ENCODE data around the gene KIF15. TPM values are rescaled to one million over a fixed set of nuclear protein-coding genes. Genes with fewer than 3 reads are reported as not detected.

The KIF15 gene
- total and polyA plus RNA-seq, 8 donors, result 0.45 to 9.3 (median 2.5) TPM

- H3K4me1 ChIP-seq, result peaks cover 0 to 8% (median 0%) of the 10 kb centered on the region in 4 donors
- no peak for DNase-seq
- H3K27ac ChIP-seq, result peak overlapping the region in 1 of 5 donors; percentile 27
- H3K27me3 ChIP-seq, result peaks cover 0 to 23% (median 0%) of the 10 kb centered on the region in 3 donors
- 84 to 97% (median 92%) methylated on average over 4 to 5 of the region's 5 CpGs for WGBS, 5 donors
- TF ChIP-seq CTCF (IDR thresholded peaks at IDR 0.05), result no peak
- H3K9me3 ChIP-seq, result peaks cover 0 to 4% (median 2%) of the 10 kb centered on the region in 4 donors
- H3K4me3 ChIP-seq, result no peak overlapping the region
- intact Hi-C loops (cut with DNase I; ENCODE audit: low total_unique reads), result no loop called here
- H3K36me3 ChIP-seq, result no peaks in the 10 kb centered on the region
Observed at GRCh38 chr3:44883213-44883955, 121.8 kb downstream of the KIF15 start.

GRCh38 chr3:44883999-44884431 lies 122.4 kb downstream of the KIF15 start:
- peaks cover 0 to 8% (median 0%) of the 10 kb centered on the region in 4 donors for H3K4me1 ChIP-seq
- peak in 1 of 2 donors; percentile 22 for DNase-seq
- no peaks in the 10 kb centered on the region for H3K36me3 ChIP-seq
- peak overlapping the region in 1 of 5 donors; percentile 27 for H3K27ac ChIP-seq
- peaks cover 0 to 4% (median 2%) of the 10 kb centered on the region in 4 donors for H3K9me3 ChIP-seq
- TF ChIP-seq POLR2AphosphoS5 (IDR thresholded peaks at IDR 0.05) (no peak), EP300 (IDR thresholded peaks at IDR 0.05) (no peak), POLR2A (IDR thresholded peaks at IDR 0.05) (no peak), CTCF (IDR thresholded peaks at IDR 0.05) (no peak)
- no peak overlapping the region for H3K4me3 ChIP-seq
- H3K27me3 ChIP-seq, result peaks cover 0 to 23% (median 0%) of the 10 kb centered on the region in 3 donors
- WGBS, 5 donors, result 23 to 53% (median 39%) methylated on average over 4 of the region's 4 CpGs
- intact Hi-C loops (cut with DNase I; ENCODE audit: low total_unique reads), result no loop called here

- no peak overlapping the region for H3K27ac ChIP-seq
- intact Hi-C loops (cut with DNase I; ENCODE audit: low total_unique reads), result no loop called here
- H3K4me3 ChIP-seq, result no peak overlapping the region
- 43 to 63% (median 59%) methylated on average over 4 of the region's 4 CpGs for WGBS, 5 donors
- H3K27me3 ChIP-seq, result peaks cover 0 to 23% (median 0%) of the 10 kb centered on the region in 3 donors
- peak in 1 of 2 donors; percentile 14 for DNase-seq
- H3K9me3 ChIP-seq, result peaks cover 0 to 4% (median 2%) of the 10 kb centered on the region in 4 donors
- H3K4me1 ChIP-seq, result peaks cover 0 to 8% (median 0%) of the 10 kb centered on the region in 4 donors
- no peak for TF ChIP-seq EP300 (IDR thresholded peaks at IDR 0.05)
- no peak for TF ChIP-seq POLR2A (IDR thresholded peaks at IDR 0.05)
- TF ChIP-seq CTCF (IDR thresholded peaks at IDR 0.05), result no peak
- no peak for TF ChIP-seq POLR2AphosphoS5 (IDR thresholded peaks at IDR 0.05)
- H3K36me3 ChIP-seq, result no peaks in the 10 kb centered on the region
Observed at GRCh38 chr3:44885618-44886017, 124.0 kb downstream of the KIF15 start.

- Histone ChIP-seq H3K27me3 (peaks cover 0 to 23% (median 0%) of the 10 kb centered on the region in 3 donors), H3K4me1 (peaks cover 0 to 8% (median 0%) of the 10 kb centered on the region in 4 donors), H3K36me3 (no peaks in the 10 kb centered on the region), H3K27ac (no peak overlapping the region), H3K9me3 (peaks cover 0 to 4% (median 2%) of the 10 kb centered on the region in 4 donors), H3K4me3 (no peak overlapping the region)
- TF ChIP-seq POLR2A (IDR thresholded peaks at IDR 0.05) (no peak), POLR2AphosphoS5 (IDR thresholded peaks at IDR 0.05) (no peak), EP300 (IDR thresholded peaks at IDR 0.05) (no peak), CTCF (IDR thresholded peaks at IDR 0.05) (no peak)
- DNase-seq, result no peak
- intact Hi-C loops (cut with DNase I; ENCODE audit: low total_unique reads), result no loop called here
- 64 to 75% (median 71%) methylated on average over 3 of the region's 3 CpGs for WGBS, 5 donors
Observed at GRCh38 chr3:44886561-44886960, 125.0 kb downstream of the KIF15 start.

Data from stomach (tissue), 9 donors.